Mesenchymal stem cell (in vitro differentiated cells and primary cell): Measurements from ENCODE around the gene VWA8.
"Not testable (repeated sequence)": the region's sequence is repeated elsewhere in the genome, so short reads cannot be mapped to it uniquely, and the experiment has no call there.

ENCODE experiments used
- DNase-seq: peaks from one replicate; pipeline ENCODE4 v3.0.0-alpha.2; 2013
- H2AFZ ChIP-seq: one replicate; pipeline ENCODE4 v1.6.1; 2013; ENCODE audit warnings: low read depth, mild to moderate bottlenecking, control low read depth, inconsistent platforms, low read length, moderate library complexity
- H2AK5ac ChIP-seq: 2 replicates; pipeline ENCODE4 v1.6.1; 2013; ENCODE audit warnings: low read length, moderate library complexity, mild to moderate bottlenecking, inconsistent platforms; ENCODE audit not compliant: severe bottlenecking
- H2BK120ac ChIP-seq: one replicate; pipeline ENCODE4 v1.6.1; 2013; ENCODE audit warnings: low read depth, mild to moderate bottlenecking, inconsistent platforms, low read length, moderate library complexity
- H2BK12ac ChIP-seq, 2 experiments: one replicate each; pipeline ENCODE4 v1.6.1; 2013; ENCODE audit warnings: inconsistent platforms in 2 of 2, low read length in 2 of 2, mild to moderate bottlenecking in 2 of 2, moderate library complexity in 2 of 2, control low read depth in 1 of 2
- H2BK15ac ChIP-seq: one replicate; pipeline ENCODE4 v1.6.1; 2013; ENCODE audit warnings: mild to moderate bottlenecking, low read depth, inconsistent platforms; ENCODE audit not compliant: poor library complexity, severe bottlenecking
- H2BK5ac ChIP-seq: 2 replicates; pipeline ENCODE4 v1.6.1; 2013; ENCODE audit warnings: low read depth, mild to moderate bottlenecking, low read length, control low read depth, inconsistent platforms; ENCODE audit not compliant: poor library complexity, severe bottlenecking
- H3K14ac ChIP-seq, 2 experiments: one replicate each; pipeline ENCODE4 v1.6.1; 2013; ENCODE audit warnings: inconsistent platforms in 2 of 2, low read length in 2 of 2, control low read depth in 1 of 2, mild to moderate bottlenecking in 1 of 2, moderate library complexity in 1 of 2
- H3K18ac ChIP-seq, 2 experiments: one replicate each; pipeline ENCODE4 v1.6.1; 2013; ENCODE audit warnings: inconsistent platforms in 2 of 2, low read length in 2 of 2, control low read depth in 1 of 2, low read depth in 1 of 2, mild to moderate bottlenecking in 1 of 2
- H3K23ac ChIP-seq, 2 experiments: one replicate each; pipeline ENCODE4 v1.6.1; 2013; ENCODE audit warnings: inconsistent platforms in 2 of 2, low read length in 2 of 2, mild to moderate bottlenecking in 2 of 2, moderate library complexity in 2 of 2, control low read depth in 1 of 2
- H3K27ac ChIP-seq: 2 replicates; pipeline ENCODE4 v1.5.1; 2013; ENCODE audit warnings: mild to moderate bottlenecking, moderate library complexity, low read length, control low read depth, inconsistent platforms; ENCODE audit not compliant: poor library complexity, severe bottlenecking
- H3K27me3 ChIP-seq, 2 experiments: 2 replicates each; pipeline versions ENCODE4 v1.6.1 to v1.7.0; 2013; ENCODE audit warnings: low read length in 2 of 2, mild to moderate bottlenecking in 2 of 2, moderate library complexity in 2 of 2, control low read depth in 1 of 2, inconsistent platforms in 1 of 2; ENCODE audit not compliant: control insufficient read depth in 1 of 2, insufficient read depth in 1 of 2
- H3K36me3 ChIP-seq, 2 experiments: 2 replicates each; pipeline versions ENCODE4 v1.6.1 to v1.7.0; 2013; ENCODE audit warnings: low read length in 2 of 2, control low read depth in 1 of 2, inconsistent platforms in 1 of 2, low read depth in 1 of 2, mild to moderate bottlenecking in 1 of 2; ENCODE audit not compliant: insufficient read depth in 2 of 2, control insufficient read depth in 1 of 2
- H3K4ac ChIP-seq, 2 experiments: one replicate each; pipeline ENCODE4 v1.6.1; 2013; ENCODE audit warnings: inconsistent platforms in 2 of 2, low read length in 2 of 2, mild to moderate bottlenecking in 2 of 2, moderate library complexity in 2 of 2, control low read depth in 1 of 2, low read depth in 1 of 2
- H3K4me1 ChIP-seq: 2 replicates; pipeline ENCODE4 v1.6.1; 2013; ENCODE audit warnings: low read depth, low read length, control low read depth; ENCODE audit not compliant: control insufficient read depth, insufficient read depth
- H3K4me2 ChIP-seq: 2 replicates; pipeline ENCODE4 v1.6.1; 2013; ENCODE audit warnings: low read length, mild to moderate bottlenecking, inconsistent platforms; ENCODE audit not compliant: poor library complexity, severe bottlenecking
- H3K4me3 ChIP-seq, 2 experiments: 2 replicates each; pipeline versions ENCODE4 v1.5.1 to v1.7.0; 2013; ENCODE audit warnings: low read length in 2 of 2, mild to moderate bottlenecking in 2 of 2, control low read depth in 1 of 2, low read depth in 1 of 2; ENCODE audit not compliant: insufficient read depth in 1 of 2
- H3K79me1 ChIP-seq: replicated peaks from 2 replicates; pipeline ENCODE4 v1.6.1; 2013; ENCODE audit warnings: mild to moderate bottlenecking, control low read depth, low read length, inconsistent platforms; ENCODE audit not compliant: poor library complexity, severe bottlenecking
- H3K9ac ChIP-seq: 2 replicates; pipeline ENCODE4 v1.7.0; 2013; ENCODE audit warnings: mild to moderate bottlenecking, low read length, moderate library complexity
- H3K9me3 ChIP-seq: 2 replicates; pipeline ENCODE4 v1.7.0; 2013; ENCODE audit warnings: mild to moderate bottlenecking, low read length; ENCODE audit not compliant: control insufficient read depth
- H4K8ac ChIP-seq: one replicate; pipeline ENCODE4 v1.6.1; 2013; ENCODE audit warnings: inconsistent platforms, mild to moderate bottlenecking, low read length, moderate library complexity
- H4K91ac ChIP-seq: one replicate; pipeline ENCODE4 v1.6.1; 2013; ENCODE audit warnings: mild to moderate bottlenecking, low read length, inconsistent platforms
- whole genome bisulfite sequencing: methylation state at CpG from one replicate; pipeline ENCODE4 v1.1.7; 2013; ENCODE audit warnings: mixed read lengths; 5-methylcytosine and 5-hydroxymethylcytosine counted together

The VWA8 gene

DNA sequence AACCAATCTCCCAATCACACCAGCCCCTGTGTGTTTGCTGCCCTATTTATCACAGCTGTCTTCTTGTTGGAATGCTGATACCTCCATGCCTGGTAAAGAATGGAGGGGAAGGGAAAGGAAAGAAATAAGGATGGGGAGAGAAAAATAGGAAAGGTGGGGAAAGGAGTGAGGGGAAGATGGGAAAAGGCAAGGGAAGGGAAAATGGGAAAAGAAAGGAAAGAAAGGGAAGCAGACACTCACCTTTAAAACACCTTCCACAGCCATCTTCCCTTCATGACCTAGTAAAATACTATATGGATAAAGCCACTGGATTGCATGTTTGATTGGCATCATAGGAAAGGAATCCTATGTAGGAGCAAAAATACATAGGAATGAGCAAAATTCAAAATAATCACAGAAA, 77.8 kb downstream of the VWA8 start:
- Histone ChIP-seq H2AFZ (no peak overlapping the region), H4K8ac (no peak overlapping the region), H3K14ac (no peak overlapping the region), H2BK5ac (no peak overlapping the region), H3K4ac (no peak overlapping the region), H3K4me3 (no peak overlapping the region), H3K79me1 (no peaks in the 10 kb centered on the region), H3K18ac (no peak overlapping the region), H3K4me1 (peaks cover 2% of the 10 kb centered on the region), H3K9me3 (peaks cover 3% of the 10 kb centered on the region), H2BK120ac (no peak overlapping the region), H2AK5ac (no peak overlapping the region), H3K4me2 (no peak overlapping the region), H3K9ac (no peak overlapping the region), H3K23ac (no peak overlapping the region), H2BK15ac (no peak overlapping the region), H4K91ac (no peak overlapping the region), H3K27me3 (no peaks in the 10 kb centered on the region), H3K36me3 (peaks cover 2 to 31% of the 10 kb centered on the region in 2 experiments), H2BK12ac (no peak overlapping the region), H3K27ac (no peak overlapping the region)
- DNase-seq, result no peak

DNA sequence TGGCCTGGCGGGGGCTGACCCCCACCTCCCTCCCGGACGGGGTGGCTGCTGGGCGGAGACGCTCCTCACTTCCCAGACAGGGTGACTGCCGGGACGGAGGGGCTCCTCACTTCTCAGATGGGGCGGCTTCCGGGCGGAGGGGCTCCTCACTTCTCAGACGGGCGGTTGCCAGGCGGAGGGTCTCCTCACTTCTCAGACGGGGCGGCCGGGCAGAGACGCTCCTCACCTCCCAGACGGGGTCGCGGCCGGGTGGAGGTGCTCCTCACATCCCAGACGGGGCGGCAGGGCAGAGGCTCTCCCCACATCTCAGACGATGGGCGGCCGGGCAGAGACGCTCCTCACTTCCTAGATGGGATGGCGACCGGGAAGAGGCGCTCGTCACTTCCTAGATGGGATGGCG, 79.0 kb downstream of the VWA8 start:
- not testable (repeated sequence) for H3K4me1 ChIP-seq, DNase-seq, H3K4ac ChIP-seq, H2AFZ ChIP-seq, H2BK5ac ChIP-seq, H4K8ac ChIP-seq, H3K9me3 ChIP-seq, H3K9ac ChIP-seq, H3K4me3 ChIP-seq, H2BK15ac ChIP-seq, H3K27ac ChIP-seq, H2AK5ac ChIP-seq, H4K91ac ChIP-seq, H3K27me3 ChIP-seq, H3K18ac ChIP-seq, H2BK120ac ChIP-seq, H3K14ac ChIP-seq, H3K79me1 ChIP-seq, H3K23ac ChIP-seq, H2BK12ac ChIP-seq, H3K4me2 ChIP-seq
- H3K36me3 ChIP-seq, result peaks cover 2 to 31% of the 10 kb centered on the region in 2 experiments
- no CpG with 5 or more reads among the region's 32 CpGs for WGBS

DNA sequence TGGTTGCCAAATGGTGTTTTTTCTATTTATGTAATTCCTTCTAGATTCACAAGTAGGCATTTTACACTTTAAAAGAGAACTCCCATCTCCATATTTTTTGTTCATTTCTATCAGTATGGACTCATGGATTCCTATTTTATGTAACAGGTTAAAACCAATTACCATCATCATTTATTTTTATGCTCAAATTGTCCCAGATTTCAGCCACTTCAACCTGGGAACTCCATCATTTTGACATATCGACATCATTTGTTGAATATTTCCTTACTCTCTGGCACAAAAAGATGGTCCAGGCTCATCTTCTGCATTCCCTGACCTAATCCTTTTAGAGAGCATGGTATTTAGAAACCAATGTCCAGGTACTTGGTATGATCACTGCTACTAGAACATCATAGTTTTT, 79.9 kb downstream of the VWA8 start:
- WGBS, result 100% methylated on average over 1 of the region's 1 CpG
- Histone ChIP-seq H3K27ac (no peak overlapping the region), H3K4me1 (peaks cover 2% of the 10 kb centered on the region), H3K27me3 (no peaks in the 10 kb centered on the region), H3K14ac (no peak overlapping the region), H2BK120ac (no peak overlapping the region), H3K9me3 (peaks cover 3% of the 10 kb centered on the region), H2BK12ac (no peak overlapping the region), H2BK5ac (no peak overlapping the region), H3K23ac (no peak overlapping the region), H4K91ac (no peak overlapping the region), H2AK5ac (no peak overlapping the region), H3K4ac (no peak overlapping the region), H2AFZ (no peak overlapping the region), H2BK15ac (no peak overlapping the region), H3K36me3 (peaks cover 2 to 31% of the 10 kb centered on the region in 2 experiments), H3K4me3 (no peak overlapping the region), H3K9ac (no peak overlapping the region), H3K18ac (no peak overlapping the region), H3K4me2 (no peak overlapping the region), H4K8ac (no peak overlapping the region), H3K79me1 (no peaks in the 10 kb centered on the region)
- no peak for DNase-seq

DNA sequence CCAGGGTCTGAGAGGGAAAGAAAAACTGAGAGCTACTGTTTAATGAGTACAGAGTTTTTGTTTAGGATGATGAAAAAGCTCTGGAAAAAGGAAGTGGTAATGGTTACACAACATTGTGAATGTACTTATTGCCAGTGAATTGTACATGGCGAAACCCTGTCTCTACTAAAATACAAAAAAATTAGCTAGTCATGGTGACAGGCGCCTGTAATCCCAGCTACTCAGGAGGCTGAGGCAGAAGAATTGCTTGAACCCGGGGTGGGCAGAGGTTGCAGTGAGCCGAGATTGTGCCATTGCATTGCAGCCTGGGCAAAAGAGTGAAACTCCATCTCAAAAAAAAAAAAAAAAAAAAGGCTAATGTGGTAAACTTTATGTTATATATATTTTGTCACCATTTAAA, 96.3 kb downstream of the VWA8 start:
- H3K14ac ChIP-seq, result no peak overlapping the region
- H2BK120ac ChIP-seq, result no peak overlapping the region
- H3K27ac ChIP-seq, result no peak overlapping the region
- no peaks in the 10 kb centered on the region for H3K4me1 ChIP-seq
- no peak overlapping the region for H4K8ac ChIP-seq
- H3K79me1 ChIP-seq, result no peaks in the 10 kb centered on the region
- H3K18ac ChIP-seq, result no peak overlapping the region
- no peaks in the 10 kb centered on the region for H3K27me3 ChIP-seq
- no peak overlapping the region for H4K91ac ChIP-seq
- no peak overlapping the region for H3K4ac ChIP-seq
- 100% methylated on average over 2 of the region's 4 CpGs for WGBS
- DNase-seq, result peak; percentile 64
- H2AK5ac ChIP-seq, result no peak overlapping the region
- H3K9me3 ChIP-seq, result no peaks in the 10 kb centered on the region
- no peak overlapping the region for H2BK5ac ChIP-seq
- H3K9ac ChIP-seq, result no peak overlapping the region
- H3K23ac ChIP-seq, result no peak overlapping the region
- no peak overlapping the region for H3K4me3 ChIP-seq
- H3K36me3 ChIP-seq, result peaks cover 0 to 20% of the 10 kb centered on the region in 2 experiments
- no peak overlapping the region for H3K4me2 ChIP-seq
- H2AFZ ChIP-seq, result no peak overlapping the region
- no peak overlapping the region for H2BK12ac ChIP-seq
- H2BK15ac ChIP-seq, result no peak overlapping the region
